Spleen (tissue), 11 donors: Measurements from ENCODE around the gene EPB41. TPM values are rescaled to one million over a fixed set of nuclear protein-coding genes. Genes with fewer than 3 reads are reported as not detected.
A peak's percentile ranks its signal among the peaks of the same experiment; 100 is the strongest.

Experiments
- DNase-seq: peaks from one replicate; pipeline ENCODE4 v3.0.0-alpha.2; 2020
- H3K27ac ChIP-seq, 8 donors: fragments of 200-600 bp; sonication (generic) in 7 of 8; 1 replicate in 4 of 8; 2 replicates in 4 of 8; pipeline versions ENCODE4 v1.5.0 to v1.8.0; 2016 to 2021; ENCODE audit warnings: inconsistent platforms in 4 of 8, mild to moderate bottlenecking in 4 of 8, moderate library complexity in 1 of 8
- H3K27me3 ChIP-seq, 7 donors: fragments of 200-600 bp; sonication (generic) in 6 of 7; replicated peaks in 1 of 7; 1 replicate in 4 of 7; 2 replicates in 3 of 7; pipeline versions ENCODE4 v1.5.0 to v1.8.0; 2016 to 2021; ENCODE audit warnings: inconsistent platforms in 3 of 7, mild to moderate bottlenecking in 1 of 7
- H3K36me3 ChIP-seq, 6 donors: fragments of 200-600 bp; sonication (generic) in 5 of 6; 1 replicate in 4 of 6; 2 replicates in 2 of 6; pipeline versions ENCODE4 v1.5.0 to v1.8.0; 2016 to 2021; ENCODE audit warnings: inconsistent platforms in 2 of 6
- H3K4me1 ChIP-seq, 6 donors: fragments of 200-600 bp; sonication (generic) in 5 of 6; 1 replicate in 3 of 6; 2 replicates in 3 of 6; pipeline versions ENCODE4 v1.5.0 to v1.8.0; 2016 to 2021; ENCODE audit warnings: inconsistent platforms in 3 of 6
- H3K4me3 ChIP-seq, 8 donors: fragments of 200-600 bp; sonication (generic) in 7 of 8; 1 replicate in 4 of 8; 2 replicates in 4 of 8; pipeline versions ENCODE4 v1.5.0 to v1.8.0; 2016 to 2021; ENCODE audit warnings: inconsistent platforms in 4 of 8, mild to moderate bottlenecking in 4 of 8, moderate library complexity in 2 of 8
- H3K9me3 ChIP-seq, 8 donors: fragments of 200-600 bp; sonication (generic) in 7 of 8; 1 replicate in 4 of 8; 2 replicates in 4 of 8; pipeline versions ENCODE4 v1.5.0 to v1.8.0; 2016 to 2021; ENCODE audit warnings: inconsistent platforms in 4 of 8
- CTCF ChIP-seq, 11 experiments: fragments of 200-600 bp in 7 of 11; fragments of 450-650 bp in 4 of 11; sonication (generic) in 4 of 11; IDR thresholded peaks in 8 of 11; conservative IDR thresholded peaks in 3 of 11; 1 replicate in 7 of 11; 2 replicates in 4 of 11; pipeline versions ENCODE4 v1.4.0 to v1.8.0; 2016 to 2021; ENCODE audit warnings: antibody characterized with exemption in 11 of 11, inconsistent platforms in 4 of 11, mild to moderate bottlenecking in 1 of 11
- POLR2A ChIP-seq, 3 donors: fragments of 450-650 bp; IDR thresholded peaks; one replicate each; pipeline ENCODE4 v1.5.1; 2017; ENCODE audit warnings: antibody characterized with exemption in 3 of 3, mild to moderate bottlenecking in 1 of 3
- POLR2AphosphoS5 ChIP-seq, 3 donors: sonication (generic); formaldehyde crosslinking; IDR thresholded peaks; one replicate each; pipeline ENCODE4 v1.5.1; 2017; ENCODE audit warnings: antibody characterized with exemption in 3 of 3
- WGBS, 5 donors: extraction: QIAGEN DNeasy Blood & Tissue Kit in 3 of 5; methylation state at CpG; one replicate each; pipeline versions ENCODE4 v1.1.5 to v1.1.7; 2013 to 2018; 5-methylcytosine and 5-hydroxymethylcytosine counted together
- intact Hi-C: fragments of 100-400 bp; cut with DNase I; formaldehyde crosslinking; loops from one replicate; pipeline ENCODE4 v1.15.0; 2023; ENCODE audit warnings: low total_unique reads
- polyA plus RNA-seq, 3 donors: library from polyadenylated mRNA; stranded (reverse); fragments of 200-250 nt; gene quantifications; one replicate each; pipeline ENCODE4 v1.2.1, GENCODE V29; 2013
- total RNA-seq, 7 donors: library from RNA; depleted of rRNA in 3 of 7; stranded (reverse); fragments of >200 nt in 3 of 7; fragmentation: NEBNext Ultra II Directional in 4 of 7; extraction: Animal tissue kit (Norgen Biotek cat#: 25700) in 4 of 7; gene quantifications; one replicate each; pipeline versions ENCODE4 v1.1.0 to v1.2.1, GENCODE V29; 2016 to 2021
- donor health status: healthy with polysubstance abuse.
- donor health status: DM: no; HTN: no; CAD: no; lungs with moderate emphysema.
- donor health status: DM: no; HTN: no; CAD: no.
- donor health status: Bipolar disorder and iron deficiency.
- donor health status: healthy.
- donor health status: DM: no; HTN: no; CAD: no.
- donor health status: DM: yes; HTN: yes; CAD: no.

The EPB41 gene
- total and polyA plus RNA-seq, 10 donors = 6.3 to 156 (median 58.8) TPM

GRCh38 chr1:29122682-29123052, 208.3 kb downstream of the EPB41 start:
- TF ChIP-seq POLR2AphosphoS5 (IDR thresholded peaks at IDR 0.05) (peak in 2 of 3 donors; percentile 45 to 65), POLR2A (IDR thresholded peaks at IDR 0.05) (no peak)
- no peaks in the 10 kb centered on the region for H3K9me3 ChIP-seq
- H3K27me3 ChIP-seq = peaks cover 5 to 69% (median 44%) of the 10 kb centered on the region in 7 donors
- H3K4me3 ChIP-seq = peak overlapping the region; percentile 43 to 82 (median 64)
- WGBS, 5 donors = 3 to 17% (median 5%) methylated on average over 9 to 34 of the region's 34 CpGs
- DNase-seq = no peak
- H3K4me1 ChIP-seq = peaks cover 18 to 48% (median 42%) of the 10 kb centered on the region in 6 donors
- intact Hi-C loops = no loop called here
- peaks cover 0 to 30% (median 8%) of the 10 kb centered on the region in 6 donors for H3K36me3 ChIP-seq
- peak overlapping the region in 7 of 8 donors; percentile 77 to 88 (median 85) for H3K27ac ChIP-seq

- Histone ChIP-seq H3K36me3 (peaks cover 0 to 24% (median 4%) of the 10 kb centered on the region in 6 donors), H3K4me3 (peak overlapping the region; percentile 43 to 82 (median 64)), H3K4me1 (peaks cover 18 to 48% (median 42%) of the 10 kb centered on the region in 6 donors), H3K9me3 (no peaks in the 10 kb centered on the region), H3K27me3 (peaks cover 5 to 74% (median 44%) of the 10 kb centered on the region in 7 donors), H3K27ac (peak overlapping the region in 7 of 8 donors; percentile 77 to 88 (median 85))
- intact Hi-C loops = no loop called here
- 2 to 3% (median 3%) methylated on average over 28 to 70 of the region's 70 CpGs for WGBS, 5 donors
- peak in 1 of 3 donors; percentile 2 for TF ChIP-seq POLR2AphosphoS5 (IDR thresholded peaks at IDR 0.05)
- no peak for TF ChIP-seq POLR2A (IDR thresholded peaks at IDR 0.05)
- no peak for DNase-seq
These were observed 208.9 kb downstream of the EPB41 start for GRCh38 chr1:29123053-29123886.

GRCh38 chr1:29123887-29124365, 209.6 kb downstream of the EPB41 start, which contains the start of gene TMEM200B:
Gene TMEM200B (minus strand): TSS chr1:29123903. CDS start chr1:29121828, 2,075 bp downstream.
- Histone ChIP-seq H3K4me1 (peaks cover 18 to 48% (median 42%) of the 10 kb centered on the region in 6 donors), H3K4me3 (peak within 1 kb of the TSS; percentile 43 to 82 (median 64)), H3K36me3 (peaks cover 0 to 17% (median under 1%) of the 10 kb centered on the region in 6 donors), H3K27me3 (peaks cover 5 to 74% (median 44%) of the 10 kb centered on the region in 7 donors), H3K9me3 (no peaks in the 10 kb centered on the region), H3K27ac (peak within 1 kb of the TSS; percentile 40 to 88 (median 84))
- intact Hi-C loops = no loop called here
- no peak for DNase-seq
- TF ChIP-seq POLR2A (IDR thresholded peaks at IDR 0.05) (no peak), POLR2AphosphoS5 (IDR thresholded peaks at IDR 0.05) (no peak), CTCF (IDR thresholded peaks at IDR 0.05 in 8 of 11, conservative IDR thresholded peaks at IDR 0.05 in 3 of 11) (no peak)
- WGBS, 5 donors = 0 to 3% (median 2%) methylated on average over 4 to 46 of the region's 46 CpGs

- H3K36me3 ChIP-seq = peaks cover 0 to 11% (median 0%) of the 10 kb centered on the region in 6 donors
- peak overlapping the region; percentile 27 to 82 (median 64) for H3K4me3 ChIP-seq
- H3K9me3 ChIP-seq = no peaks in the 10 kb centered on the region
- peaks cover 5 to 74% (median 44%) of the 10 kb centered on the region in 7 donors for H3K27me3 ChIP-seq
- intact Hi-C loops = no loop called here
- TF ChIP-seq CTCF (IDR thresholded peaks at IDR 0.05 in 8 of 11, conservative IDR thresholded peaks at IDR 0.05 in 3 of 11) = peak in 10 of 11 experiments; percentile 19 to 68 (median 51)
- TF ChIP-seq POLR2AphosphoS5 (IDR thresholded peaks at IDR 0.05) = peak; percentile 61 to 84 (median 78)
- TF ChIP-seq POLR2A (IDR thresholded peaks at IDR 0.05) = peak in 1 of 3 donors; percentile 15
- peaks cover 18 to 48% (median 42%) of the 10 kb centered on the region in 6 donors for H3K4me1 ChIP-seq
- peak; percentile 86 for DNase-seq
- 1 to 36% (median 4%) methylated on average over 8 to 85 of the region's 85 CpGs for WGBS, 5 donors
- H3K27ac ChIP-seq = peak overlapping the region; percentile 40 to 88 (median 84)
These were observed 210.2 kb downstream of the EPB41 start for GRCh38 chr1:29124366-29125236.
